22Rv1 (cell line): ENCODE data around the gene CST6.

ENCODE experiments used
- ZFX ChIP-seq: fragments of 450-650 bp; IDR thresholded peaks from 2 replicates; pipeline ENCODE4 v1.6.1; 2017; ENCODE audit warnings: antibody characterized with exemption, borderline replicate concordance
- TF ChIP-seq, protein P1 (sequence below): fragments of 450-650 bp; IDR thresholded peaks from 2 replicates; pipeline ENCODE4 v1.5.1; 2017; ENCODE audit warnings: mild to moderate bottlenecking

- TF ChIP-seq, protein P1, sequence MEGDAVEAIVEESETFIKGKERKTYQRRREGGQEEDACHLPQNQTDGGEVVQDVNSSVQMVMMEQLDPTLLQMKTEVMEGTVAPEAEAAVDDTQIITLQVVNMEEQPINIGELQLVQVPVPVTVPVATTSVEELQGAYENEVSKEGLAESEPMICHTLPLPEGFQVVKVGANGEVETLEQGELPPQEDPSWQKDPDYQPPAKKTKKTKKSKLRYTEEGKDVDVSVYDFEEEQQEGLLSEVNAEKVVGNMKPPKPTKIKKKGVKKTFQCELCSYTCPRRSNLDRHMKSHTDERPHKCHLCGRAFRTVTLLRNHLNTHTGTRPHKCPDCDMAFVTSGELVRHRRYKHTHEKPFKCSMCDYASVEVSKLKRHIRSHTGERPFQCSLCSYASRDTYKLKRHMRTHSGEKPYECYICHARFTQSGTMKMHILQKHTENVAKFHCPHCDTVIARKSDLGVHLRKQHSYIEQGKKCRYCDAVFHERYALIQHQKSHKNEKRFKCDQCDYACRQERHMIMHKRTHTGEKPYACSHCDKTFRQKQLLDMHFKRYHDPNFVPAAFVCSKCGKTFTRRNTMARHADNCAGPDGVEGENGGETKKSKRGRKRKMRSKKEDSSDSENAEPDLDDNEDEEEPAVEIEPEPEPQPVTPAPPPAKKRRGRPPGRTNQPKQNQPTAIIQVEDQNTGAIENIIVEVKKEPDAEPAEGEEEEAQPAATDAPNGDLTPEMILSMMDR, result no peak
- TF ChIP-seq ZFX, result no peak
Measured at GRCh38 chr11:66020618-66021357, 9.0 kb downstream of the CST6 start.
